Thyroid gland (tissue), 4 donors: ENCODE data around the gene PHF21A.

Experiments
- CTCF ChIP-seq, 6 experiments: fragments of 200-600 bp in 3 of 6; fragments of 450-650 bp in 3 of 6; sonication (generic) in 3 of 6; IDR thresholded peaks; one replicate each; pipeline ENCODE4 v1.5.1; 2016 to 2019; ENCODE audit warnings: antibody characterized with exemption in 6 of 6, mild to moderate bottlenecking in 2 of 6, inconsistent platforms in 1 of 6, moderate library complexity in 1 of 6
- POLR2A ChIP-seq, 2 donors: fragments of 450-650 bp; IDR thresholded peaks; one replicate each; pipeline ENCODE4 v1.6.1; 2017; ENCODE audit warnings: antibody characterized with exemption in 2 of 2, mild to moderate bottlenecking in 2 of 2, moderate library complexity in 1 of 2

DNA sequence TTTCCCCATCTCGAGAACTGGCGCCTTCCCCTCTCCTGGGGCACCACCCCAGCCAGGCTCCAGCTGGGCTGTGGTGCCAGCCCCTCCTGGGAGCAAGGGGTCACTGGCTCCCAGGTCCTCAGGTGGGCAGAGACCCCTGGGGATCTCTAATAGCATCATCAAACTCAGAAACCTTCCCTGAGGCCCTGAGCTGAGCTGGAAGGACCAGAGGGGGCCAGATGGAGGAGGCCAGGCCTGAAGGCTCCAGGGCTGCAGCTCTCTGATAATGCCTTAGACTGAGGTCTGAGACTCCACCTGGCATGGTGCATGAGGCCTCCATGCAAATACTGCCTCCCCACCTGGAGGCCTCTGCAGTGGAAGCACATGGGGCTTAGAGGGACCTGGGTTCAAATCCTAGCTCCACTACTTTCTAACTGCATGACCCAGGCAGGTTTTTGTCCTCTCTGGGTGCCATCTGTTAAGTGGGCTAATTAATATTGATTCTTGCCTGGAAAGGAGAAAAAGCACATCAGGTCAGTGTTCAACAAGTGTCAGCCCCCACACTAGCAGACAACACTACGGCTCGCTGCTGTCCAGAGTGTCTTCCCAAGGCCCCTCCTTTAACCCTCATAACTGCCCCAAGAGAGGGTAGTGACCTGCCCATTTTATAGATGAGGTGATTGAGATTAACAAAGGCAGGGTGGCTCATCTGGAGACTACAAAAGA, 234.3 kb downstream of the PHF21A start:
- no peak for TF ChIP-seq CTCF (IDR thresholded peaks at IDR 0.05)
- no peak for TF ChIP-seq POLR2A (IDR thresholded peaks at IDR 0.05)
